K562 (cell line): ENCODE data around the gene UBE2U. TPM values are rescaled to one million over a fixed set of nuclear protein-coding genes. Genes with fewer than 3 reads are reported as not detected.

Experiments used
- ATAC-seq: fragments of 200-7000 bp; cut with Tn5 transposase; 3 replicates; pipeline ENCODE4 v1.9.1; 2020; ENCODE audit warnings: moderate library complexity
- BruUV-seq: library from RNA; stranded (reverse); fragments of 400-500 nt; replicated peaks from 2 replicates; lab custom pipeline; 2021; lab: Mats Ljungman, UMichigan
- CTCF ChIA-PET: fragments of 300-600 bp; formaldehyde crosslinking; extraction: SDS; loops from one replicate; lab custom pipeline; 2021; ENCODE audit warnings: low intra/inter-chr PET ratio; lab: Yijun Ruan, JAX
- POLR2A ChIA-PET: fragments of 300-600, 350-650 bp; sonication (Branson Sonifier 250); formaldehyde crosslinking; extraction: SDS; loops from one replicate; lab custom pipeline; 2021; ENCODE audit warnings: antibody characterized with exemption, inconsistent platforms; lab: Yijun Ruan, JAX
- DNase-seq, 4 experiments: peaks; one replicate each; pipeline versions ENCODE4 v3.0.0 to v3.0.0-alpha.2; 2011 to 2018; ENCODE audit warnings: low spot score in 3 of 4, mixed read lengths in 3 of 4; ENCODE audit errors: extremely low read depth in 1 of 4
- FAIRE-seq: peaks from 2 replicates; lab custom pipeline; 2011; peaks lifted over from hg19 to GRCh38; lab: Jason Lieb, UNC
- H2AFZ ChIP-seq: 2 replicates; pipeline ENCODE4 v1.6.0; 2011; ENCODE audit warnings: low read depth, low read length, control low read depth, inconsistent platforms
- H3K27ac ChIP-seq: fragments of 200-600 bp; 3 replicates; pipeline ENCODE4 v1.8.0; 2011; ENCODE audit warnings: low read depth, mild to moderate bottlenecking, control low read depth, inconsistent platforms, low read length, moderate library complexity, mixed read lengths; ENCODE audit errors: extremely low read depth
- H3K27me3 ChIP-seq, 2 experiments: fragments of 300-600 bp in 1 of 2; 2 replicates in 1 of 2; 3 replicates in 1 of 2; pipeline versions ENCODE4 v1.6.0 to v1.8.0; 2011; ENCODE audit warnings: inconsistent platforms in 2 of 2, low read length in 2 of 2, mild to moderate bottlenecking in 1 of 2, mixed read lengths in 1 of 2, moderate library complexity in 1 of 2; ENCODE audit not compliant: control insufficient read depth in 2 of 2, insufficient read depth in 2 of 2
- H3K36me3 ChIP-seq: fragments of 300-600 bp; 3 replicates; pipeline ENCODE4 v1.8.0; 2011; ENCODE audit warnings: mild to moderate bottlenecking, low read length, inconsistent platforms; ENCODE audit not compliant: control insufficient read depth, insufficient read depth
- H3K4me1 ChIP-seq, 2 experiments: fragments of 200-600 bp in 1 of 2; replicated peaks in 1 of 2; 2 replicates in 1 of 2; 3 replicates in 1 of 2; pipeline versions ENCODE4 v1.5.1 to v1.8.0; 2011; ENCODE audit warnings: inconsistent platforms in 2 of 2, low read length in 2 of 2, mild to moderate bottlenecking in 1 of 2, mixed read lengths in 1 of 2, moderate library complexity in 1 of 2; ENCODE audit not compliant: control insufficient read depth in 2 of 2, insufficient read depth in 2 of 2
- H3K4me2 ChIP-seq: 2 replicates; pipeline ENCODE4 v1.6.1; 2011; ENCODE audit warnings: low read length, control low read depth, inconsistent platforms, mixed read lengths; ENCODE audit not compliant: insufficient read depth
- H3K4me3 ChIP-seq: fragments of 200-600 bp; sonication (generic), shearing (Covaris generic); 2 replicates; pipeline ENCODE4 v1.5.1; 2016; ENCODE audit warnings: control low read depth, inconsistent platforms
- H3K79me2 ChIP-seq: fragments of 200-600 bp; 3 replicates; pipeline ENCODE4 v1.8.0; 2011; ENCODE audit warnings: low read length, inconsistent platforms; ENCODE audit not compliant: control insufficient read depth, insufficient read depth
- H3K9ac ChIP-seq, 2 experiments: 2 replicates each; pipeline versions ENCODE4 v1.6.0 to v1.6.1; 2011; ENCODE audit warnings: low read depth in 2 of 2, low read length in 2 of 2, control low read depth in 1 of 2, inconsistent platforms in 1 of 2, mild to moderate bottlenecking in 1 of 2, mixed read lengths in 1 of 2; ENCODE audit not compliant: insufficient read depth in 1 of 2
- H3K9me1 ChIP-seq: one replicate; pipeline ENCODE4 v1.6.0; 2011; ENCODE audit warnings: inconsistent platforms, mild to moderate bottlenecking, low read length, moderate library complexity; ENCODE audit not compliant: control insufficient read depth, insufficient read depth
- H3K9me3 ChIP-seq: replicated peaks from 2 replicates; pipeline ENCODE4 v1.5.1; 2011; ENCODE audit warnings: low read depth, low read length, inconsistent platforms; ENCODE audit not compliant: control insufficient read depth, insufficient read depth
- H4K20me1 ChIP-seq: replicated peaks from 2 replicates; pipeline ENCODE4 v1.6.1; 2011; ENCODE audit warnings: low read length, inconsistent platforms, mixed read lengths; ENCODE audit not compliant: control insufficient read depth, insufficient read depth
- AFF1 ChIP-seq, 2 experiments: fragments of 450-650 bp; IDR thresholded peaks; 2 replicates each; pipeline ENCODE4 v1.6.1; 2018; ENCODE audit warnings: mild to moderate bottlenecking in 2 of 2, low read depth in 1 of 2; ENCODE audit not compliant: partially characterized antibody in 2 of 2
- ARID3B ChIP-seq: fragments of 250-450 bp; sonication (Bioruptor Pico); IDR thresholded peaks from 2 replicates; pipeline ENCODE4 v1.4.0; 2020; ENCODE audit warnings: borderline replicate concordance
- BCOR ChIP-seq: fragments of 450-650 bp; IDR thresholded peaks from 2 replicates; pipeline ENCODE4 v1.6.1; 2016
- MAFG ChIP-seq: fragments of 450-650 bp; conservative IDR thresholded peaks from 2 replicates; pipeline ENCODE4 v1.6.1; 2016; ENCODE audit warnings: missing genetic modification characterization, missing compliant biosample characterization
- SMAD3 ChIP-seq: fragments of 450-650 bp; formaldehyde crosslinking; conservative IDR thresholded peaks from 2 replicates; pipeline ENCODE4 v1.4.0; 2020; ENCODE audit warnings: mild to moderate bottlenecking
- SMARCB1 ChIP-seq: IDR thresholded peaks from 2 replicates; pipeline ENCODE4 v1.6.1; 2011; ENCODE audit warnings: improper control_type of control experiment, low read depth; ENCODE audit not compliant: insufficient read length
- SRSF3 ChIP-seq: fragments of 200-400 bp; formaldehyde crosslinking; IDR thresholded peaks from 2 replicates; pipeline ENCODE4 v1.6.1; 2016; ENCODE audit warnings: mild to moderate bottlenecking, low read length, moderate library complexity; ENCODE audit not compliant: insufficient read depth
- SRSF9 ChIP-seq: fragments of 200-400 bp; formaldehyde crosslinking; IDR thresholded peaks from 2 replicates; pipeline ENCODE4 v1.6.1; 2017; ENCODE audit warnings: low read depth, low read length, borderline replicate concordance
- STAT6 ChIP-seq: sonication (generic); formaldehyde crosslinking; IDR thresholded peaks from 2 replicates; pipeline ENCODE4 v1.8.1; 2023; ENCODE audit warnings: mild to moderate bottlenecking, missing genetic modification reagents
- TCF3 ChIP-seq: sonication (generic); formaldehyde crosslinking; IDR thresholded peaks from 2 replicates; pipeline ENCODE4 v1.4.0; 2020; ENCODE audit warnings: mild to moderate bottlenecking, missing genetic modification reagents
- TFE3 ChIP-seq: fragments of 450-650 bp; formaldehyde crosslinking; IDR thresholded peaks from 2 replicates; pipeline ENCODE4 v1.4.0; 2020; ENCODE audit warnings: mild to moderate bottlenecking, mixed read lengths
- THAP7 ChIP-seq: fragments of 250-450 bp; sonication (Bioruptor Pico); IDR thresholded peaks from 2 replicates; pipeline ENCODE4 v1.5.0; 2021
- WGBS: fragments of 100-300 bp; shearing (Covaris generic); methylation state at CpG from one replicate; pipeline ENCODE4 v1.1.6; 2016; ENCODE audit warnings: low coverage, mixed read lengths; ENCODE audit not compliant: insufficient coverage; ENCODE audit errors: missing lambda C conversion rate; 5-methylcytosine and 5-hydroxymethylcytosine counted together
- in situ Hi-C: fragments of 300-500 bp; cut with MboI; formaldehyde crosslinking; loops from 4 replicates; pipeline ENCODE4 v1.15.0; 2018; ENCODE audit warnings: inconsistent platforms, mixed read lengths
- intact Hi-C: fragments of 100-400 bp; cut with micrococcal nuclease; formaldehyde crosslinking; loops from 2 replicates; pipeline ENCODE4 v1.14.2; 2022
- polyA plus RNA-seq, 8 experiments: library from polyadenylated mRNA; depleted of rRNA in 4 of 8; stranded (reverse) in 5 of 8; unstranded in 3 of 8; fragments of >200 nt; fragmentation: Nextera tagmentation in 2 of 8; fragmentation: Illumina TruSeq in 1 of 8; extraction: Ambion mirVana in 2 of 8; extraction: Trizol in 1 of 8; gene quantifications; 2 replicates each; pipeline versions ENCODE4 v1.2.1 to v1.2.3, GENCODE V29; 2011 to 2014; ENCODE audit warnings: inconsistent platforms in 1 of 8, missing spikeins in 1 of 8
- total RNA-seq, 7 experiments: library from RNA; depleted of rRNA in 6 of 7; stranded (reverse); fragments of >200 nt in 6 of 7; fragmentation: Illumina TruSeq in 2 of 7; extraction: Trizol in 2 of 7; gene quantifications; 2 replicates each; pipeline versions ENCODE4 v1.2.1 to v1.2.3, GENCODE V29; 2011 to 2021; ENCODE audit warnings: low replicate concordance in 1 of 7

UBE2U gene
- total and polyA plus RNA-seq, 9 of the 15 experiments (the other 6 are each of a cell fraction or from before 2014, with no cell fraction given) = not detected

- WGBS = 1% methylated on average over 4 of the region's 4 CpGs
- Histone ChIP-seq H3K27me3 (no peaks in the 10 kb centered on the region), H3K9ac (no peak overlapping the region), H3K9me1 (no peaks in the 10 kb centered on the region), H3K4me2 (no peak overlapping the region), H4K20me1 (no peaks in the 10 kb centered on the region)
- no peak for ATAC-seq
- CTCF ChIA-PET = no interaction called here
- intact Hi-C loops = no loop called here
- no peak for TF ChIP-seq BCOR
- no peak for TF ChIP-seq TCF3
- no peak for TF ChIP-seq SMARCB1
- TF ChIP-seq SRSF3 = no peak
- no peak for TF ChIP-seq SRSF9
- no peak for TF ChIP-seq TFE3 (CRISPR knock-in tag)
- TF ChIP-seq SMAD3 (CRISPR knock-in tag) = no peak
- no peak for TF ChIP-seq ARID3B (CRISPR knock-in tag)
- TF ChIP-seq MAFG (tag) = no peak
- no peak for TF ChIP-seq THAP7
- TF ChIP-seq AFF1 (IDR thresholded peaks at IDR 0.05; ENCODE audit: low read depth in 1 of 2, partially characterized antibody in 2 of 2) = no peak
- no peak for TF ChIP-seq STAT6 (CRISPR knock-in tag)
- TF ChIP-seq, all 486 proteins: peak for 0
- Histone ChIP-seq H3K9me3 (no peaks in the 10 kb centered on the region), H3K27ac (no peak overlapping the region), H2AFZ (no peak overlapping the region), H3K4me1 (no peaks in the 10 kb centered on the region), H3K4me3 (no peak overlapping the region), H3K79me2 (no peaks in the 10 kb centered on the region), H3K36me3 (no peaks in the 10 kb centered on the region)
- DNase-seq = no peak
- FAIRE-seq = no peak
- no TSS peak for BruUV-seq
- in situ Hi-C loops = no loop called here
- POLR2A ChIA-PET = no interaction called here
Observed at GRCh38 chr1:64231153-64231552, 27.7 kb downstream of the UBE2U start.
